Thyroid gland (tissue), 4 donors: Measurements from ENCODE around the gene WFIKKN2.

Source experiments
- POLR2A ChIP-seq, 2 donors: fragments of 450-650 bp; IDR thresholded peaks; one replicate each; pipeline ENCODE4 v1.6.1; 2017; ENCODE audit warnings: antibody characterized with exemption in 2 of 2, mild to moderate bottlenecking in 2 of 2, moderate library complexity in 1 of 2
- TF ChIP-seq, protein P1 (sequence below), 6 experiments: fragments of 200-600 bp in 3 of 6; fragments of 450-650 bp in 3 of 6; sonication (generic) in 3 of 6; IDR thresholded peaks; one replicate each; pipeline ENCODE4 v1.5.1; 2016 to 2019; ENCODE audit warnings: antibody characterized with exemption in 6 of 6, mild to moderate bottlenecking in 2 of 6, inconsistent platforms in 1 of 6, moderate library complexity in 1 of 6

GRCh38 chr17:50861822-50862528 lies 26.6 kb downstream of the WFIKKN2 start:
- no peak for TF ChIP-seq POLR2A (IDR thresholded peaks at IDR 0.05)
- TF ChIP-seq, protein P1, sequence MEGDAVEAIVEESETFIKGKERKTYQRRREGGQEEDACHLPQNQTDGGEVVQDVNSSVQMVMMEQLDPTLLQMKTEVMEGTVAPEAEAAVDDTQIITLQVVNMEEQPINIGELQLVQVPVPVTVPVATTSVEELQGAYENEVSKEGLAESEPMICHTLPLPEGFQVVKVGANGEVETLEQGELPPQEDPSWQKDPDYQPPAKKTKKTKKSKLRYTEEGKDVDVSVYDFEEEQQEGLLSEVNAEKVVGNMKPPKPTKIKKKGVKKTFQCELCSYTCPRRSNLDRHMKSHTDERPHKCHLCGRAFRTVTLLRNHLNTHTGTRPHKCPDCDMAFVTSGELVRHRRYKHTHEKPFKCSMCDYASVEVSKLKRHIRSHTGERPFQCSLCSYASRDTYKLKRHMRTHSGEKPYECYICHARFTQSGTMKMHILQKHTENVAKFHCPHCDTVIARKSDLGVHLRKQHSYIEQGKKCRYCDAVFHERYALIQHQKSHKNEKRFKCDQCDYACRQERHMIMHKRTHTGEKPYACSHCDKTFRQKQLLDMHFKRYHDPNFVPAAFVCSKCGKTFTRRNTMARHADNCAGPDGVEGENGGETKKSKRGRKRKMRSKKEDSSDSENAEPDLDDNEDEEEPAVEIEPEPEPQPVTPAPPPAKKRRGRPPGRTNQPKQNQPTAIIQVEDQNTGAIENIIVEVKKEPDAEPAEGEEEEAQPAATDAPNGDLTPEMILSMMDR (IDR thresholded peaks at IDR 0.05): no peak
